CD14-positive monocyte (primary cell): ENCODE data around the gene RNPS1. TPM values are rescaled to one million over a fixed set of nuclear protein-coding genes. Genes with fewer than 3 reads are reported as not detected.
A peak's percentile ranks its signal among the peaks of the same experiment; 100 is the strongest.
"Not testable (repeated sequence)": the region's sequence is repeated elsewhere in the genome, so short reads cannot be mapped to it uniquely, and the experiment has no call there.

Experiments used
- DNase-seq, 3 donors: peaks; one replicate each; pipeline ENCODE4 v3.0.0-alpha.2; 2011 to 2022
- H2AFZ ChIP-seq: 2 replicates; pipeline ENCODE4 v1.6.0; 2012; ENCODE audit warnings: mild to moderate bottlenecking, low read depth, low read length, inconsistent platforms; ENCODE audit not compliant: insufficient read depth, poor library complexity, severe bottlenecking
- H3K27ac ChIP-seq, 2 donors: 1 replicate in 1 of 2; 2 replicates in 1 of 2; pipeline ENCODE4 v1.5.1; 2012 to 2013; ENCODE audit warnings: low read length in 2 of 2, control low read depth in 1 of 2, inconsistent platforms in 1 of 2, low read depth in 1 of 2, mild to moderate bottlenecking in 1 of 2
- H3K27me3 ChIP-seq, 2 donors: one replicate each; pipeline versions ENCODE4 v1.6.0 to v1.6.1; 2011 to 2013; ENCODE audit warnings: low read length in 2 of 2; ENCODE audit not compliant: control insufficient read depth in 2 of 2, insufficient read depth in 2 of 2
- H3K36me3 ChIP-seq, 2 donors: replicated peaks in 1 of 2; 1 replicate in 1 of 2; 2 replicates in 1 of 2; pipeline versions ENCODE4 v1.5.1 to v1.6.1; 2012 to 2013; ENCODE audit warnings: low read length in 2 of 2, control low read depth in 1 of 2, inconsistent platforms in 1 of 2, mild to moderate bottlenecking in 1 of 2; ENCODE audit not compliant: insufficient read depth in 2 of 2, control insufficient read depth in 1 of 2
- H3K4me1 ChIP-seq, 2 donors: 1 replicate in 1 of 2; 2 replicates in 1 of 2; pipeline versions ENCODE4 v1.5.1 to v1.6.1; 2012 to 2013; ENCODE audit warnings: low read length in 2 of 2, control low read depth in 1 of 2, inconsistent platforms in 1 of 2, mild to moderate bottlenecking in 1 of 2, moderate library complexity in 1 of 2; ENCODE audit not compliant: insufficient read depth in 2 of 2, control insufficient read depth in 1 of 2
- H3K4me2 ChIP-seq: replicated peaks from 2 replicates; pipeline ENCODE3; 2012; ENCODE audit warnings: low read length, moderate library complexity, mild to moderate bottlenecking; ENCODE audit not compliant: poor library complexity, severe bottlenecking; ENCODE audit errors: extremely low read depth
- H3K4me3 ChIP-seq, 3 experiments: fragments of 200-600 bp in 1 of 3; sonication (generic) in 1 of 3; replicated peaks in 1 of 3; 1 replicate in 2 of 3; 2 replicates in 1 of 3; pipeline ENCODE4 v1.5.1; 2011 to 2013; ENCODE audit warnings: low read length in 3 of 3, mild to moderate bottlenecking in 3 of 3, control low read depth in 2 of 3, low read depth in 2 of 3, inconsistent platforms in 1 of 3, moderate library complexity in 1 of 3
- H3K79me2 ChIP-seq: 2 replicates; pipeline ENCODE4 v1.6.0; 2012; ENCODE audit warnings: mild to moderate bottlenecking, control low read depth, inconsistent platforms, low read length, moderate library complexity; ENCODE audit not compliant: insufficient read depth
- H3K9ac ChIP-seq: 2 replicates; pipeline ENCODE4 v1.6.0; 2017; ENCODE audit warnings: low read length, mild to moderate bottlenecking; ENCODE audit not compliant: insufficient read depth, poor library complexity, severe bottlenecking
- H3K9me3 ChIP-seq, 2 donors: replicated peaks in 1 of 2; 1 replicate in 1 of 2; 2 replicates in 1 of 2; pipeline versions ENCODE4 v1.5.1 to v1.6.1; 2012 to 2013; ENCODE audit warnings: low read length in 2 of 2, control low read depth in 1 of 2; ENCODE audit not compliant: control insufficient read depth in 1 of 2, insufficient read depth in 1 of 2
- H4K20me1 ChIP-seq: 2 replicates; pipeline ENCODE4 v1.6.0; 2012; ENCODE audit warnings: mild to moderate bottlenecking, low read length, control low read depth, moderate library complexity; ENCODE audit not compliant: insufficient read depth
- H3K27ac Mint-ChIP-seq, 7 donors: one replicate each; pipeline ENCODE4 v1.8.0; 2020; ENCODE audit warnings: mild to moderate bottlenecking in 7 of 7, mixed read lengths in 7 of 7, moderate library complexity in 6 of 7, inconsistent platforms in 2 of 7
- H3K27me3 Mint-ChIP-seq, 3 donors: one replicate each; pipeline ENCODE4 v1.8.0; 2021 to 2022; ENCODE audit warnings: low read depth in 3 of 3, mild to moderate bottlenecking in 3 of 3, mixed read lengths in 3 of 3, moderate library complexity in 3 of 3, inconsistent platforms in 1 of 3
- H3K36me3 Mint-ChIP-seq, 2 donors: one replicate each; pipeline ENCODE4 v1.8.0; 2020; ENCODE audit warnings: mixed read lengths in 2 of 2, inconsistent platforms in 1 of 2, mild to moderate bottlenecking in 1 of 2
- H3K4me1 Mint-ChIP-seq: one replicate; pipeline ENCODE4 v1.8.0; 2020; ENCODE audit warnings: mild to moderate bottlenecking, mixed read lengths
- H3K4me3 Mint-ChIP-seq, 2 donors: one replicate each; pipeline ENCODE4 v1.8.0; 2020; ENCODE audit warnings: mild to moderate bottlenecking in 2 of 2, mixed read lengths in 2 of 2, moderate library complexity in 1 of 2
- H3K9me3 Mint-ChIP-seq, 7 donors: one replicate each; pipeline ENCODE4 v1.8.0; 2020 to 2022; ENCODE audit warnings: mixed read lengths in 7 of 7, mild to moderate bottlenecking in 6 of 7, moderate library complexity in 6 of 7, inconsistent platforms in 2 of 7
- WGBS: methylation state at CpG from one replicate; pipeline ENCODE4 v1.1.5; 2013; ENCODE audit warnings: missing lambda C conversion rate; ENCODE audit not compliant: insufficient coverage; 5-methylcytosine and 5-hydroxymethylcytosine counted together
- intact Hi-C, 2 donors: fragments of 100-400 bp; cut with micrococcal nuclease; formaldehyde crosslinking; loops; one replicate each; pipeline versions ENCODE4 v1.15.0 to v1.15.1; 2023
- polyA plus RNA-seq, 3 donors: library from polyadenylated mRNA; depleted of rRNA in 1 of 3; unstranded in 2 of 3; stranded (reverse) in 1 of 3; fragments of 300-500 nt in 2 of 3; fragments of >200 nt in 1 of 3; fragmentation: Illumina TruSeq in 2 of 3; gene quantifications; 1 replicate in 2 of 3; 2 replicates in 1 of 3; pipeline ENCODE4 v1.2.3, GENCODE V29; 2012 to 2021
- TF ChIP-seq, protein P1 (sequence below): fragments of 200-600 bp; IDR thresholded peaks from one replicate; pipeline ENCODE4 v1.8.0; 2022; ENCODE audit warnings: antibody characterized with exemption, mild to moderate bottlenecking

The RNPS1 gene
- polyA plus RNA-seq, 3 donors: 93.7 to 176 (median 106) TPM

DNA sequence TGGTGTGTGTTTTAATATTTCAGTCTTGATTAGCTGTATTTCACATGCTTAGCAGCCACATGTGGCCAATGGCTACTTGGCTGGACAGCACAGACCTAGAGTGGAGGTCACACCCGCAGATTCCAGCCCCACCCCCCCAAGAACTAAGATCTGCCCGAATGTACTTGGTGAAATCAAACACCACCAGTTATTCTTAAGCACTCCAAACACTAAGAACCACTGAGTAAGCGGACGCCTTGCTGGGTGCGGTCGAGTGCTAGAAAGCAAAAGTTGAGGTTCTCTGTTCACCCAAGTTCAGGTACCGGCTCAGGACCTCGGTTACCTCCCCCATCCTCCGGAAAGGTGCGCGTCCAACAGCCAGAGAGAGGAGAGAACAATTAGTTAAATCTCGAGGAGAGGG is 1.0 kb downstream of the RNPS1 start:
- not testable (repeated sequence) for H2AFZ ChIP-seq, H3K9me3 ChIP-seq, H3K27me3 ChIP-seq, H3K27me3 Mint-ChIP-seq, H3K9me3 Mint-ChIP-seq, DNase-seq
- WGBS: 33% methylated on average over 1 of the region's 12 CpGs
- intact Hi-C loops: loop anchor here (5.0 kb wide), 3 partner anchors 45 to 240 kb away; partner anchors contain the start of genes MLST8 (in 2 of the 2) and E4F1 (in 1 of the 2)
- peak overlapping the region; percentile 89 for H3K9ac ChIP-seq
- H3K4me1 ChIP-seq: peaks cover 19 to 29% of the 10 kb centered on the region in 2 donors
- H3K79me2 ChIP-seq: peaks cover 73% of the 10 kb centered on the region
- Mint-ChIP-seq H3K36me3 (peaks cover 28 to 35% of the 10 kb centered on the region in 2 donors), H3K4me3 (peak overlapping the region; percentile 86 to 96), H3K4me1 (peaks cover 31% of the 10 kb centered on the region), H3K27ac (peak overlapping the region; percentile 89 to 99 (median 94))
- H3K36me3 ChIP-seq: peaks cover 25 to 32% of the 10 kb centered on the region in 2 donors
- H3K4me2 ChIP-seq: peak overlapping the region; percentile 94
- H3K4me3 ChIP-seq: peak overlapping the region; percentile 67 to 88 (median 72)
- H3K27ac ChIP-seq: peak overlapping the region; percentile 92 to 97
- H4K20me1 ChIP-seq: peaks cover 56% of the 10 kb centered on the region

- H3K9me3 ChIP-seq, intact Hi-C loops, H3K27me3 ChIP-seq, H2AFZ ChIP-seq, DNase-seq, H3K27me3 Mint-ChIP-seq, H3K9me3 Mint-ChIP-seq, H3K4me3 Mint-ChIP-seq, H3K4me2 ChIP-seq, H3K4me1 ChIP-seq, H3K4me3 ChIP-seq, H3K9ac ChIP-seq, H3K27ac ChIP-seq: not testable (repeated sequence)
- peaks cover 72% of the 10 kb centered on the region for H4K20me1 ChIP-seq
- peaks cover 60 to 70% of the 10 kb centered on the region in 2 donors for H3K36me3 ChIP-seq
- peaks cover 19% of the 10 kb centered on the region for H3K4me1 Mint-ChIP-seq
- peaks cover 57% of the 10 kb centered on the region for H3K79me2 ChIP-seq
- peak overlapping the region in 1 of 7 donors; percentile 69 for H3K27ac Mint-ChIP-seq
- 98% methylated on average over 8 of the region's 14 CpGs for WGBS
- peaks cover 54 to 71% of the 10 kb centered on the region in 2 donors for H3K36me3 Mint-ChIP-seq
These were observed 4.9 kb downstream of the RNPS1 start for GRCh38 chr16:2263026-2263425.

DNA sequence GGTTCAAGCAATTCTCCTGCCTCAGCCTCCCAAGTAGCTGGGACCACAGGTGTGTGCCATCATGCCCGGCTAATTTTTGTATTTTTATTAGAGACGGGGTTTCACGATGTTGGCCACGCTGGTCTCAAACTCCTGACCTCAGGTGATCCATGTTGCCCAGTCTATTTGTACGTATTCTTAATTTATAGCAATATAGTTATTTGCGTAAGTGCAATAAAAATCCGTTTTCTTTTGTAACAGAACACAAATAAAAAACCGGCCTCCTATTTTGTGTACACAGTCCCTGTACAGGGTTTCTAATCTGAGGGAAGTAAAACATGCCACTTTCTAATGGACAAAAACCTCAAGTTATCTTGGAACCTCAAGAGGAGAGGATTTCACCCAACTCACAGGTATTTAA is 7.7 kb downstream of the RNPS1 start:
- Histone ChIP-seq H3K4me3 (no peak overlapping the region), H3K27ac (no peak overlapping the region), H3K9ac (no peak overlapping the region), H3K79me2 (peaks cover 49% of the 10 kb centered on the region), H2AFZ (no peak overlapping the region), H3K4me1 (no peaks in the 10 kb centered on the region), H3K36me3 (peaks cover 87 to 98% of the 10 kb centered on the region in 2 donors), H3K9me3 (no peaks in the 10 kb centered on the region), H4K20me1 (peaks cover 83% of the 10 kb centered on the region), H3K27me3 (no peaks in the 10 kb centered on the region), H3K4me2 (no peak overlapping the region)
- intact Hi-C loops: no loop called here
- Mint-ChIP-seq H3K27me3 (peaks cover 0 to 1% (median 0%) of the 10 kb centered on the region in 3 donors), H3K4me3 (no peak overlapping the region), H3K27ac (peak overlapping the region in 1 of 7 donors; percentile 35), H3K4me1 (peaks cover 4% of the 10 kb centered on the region), H3K9me3 (no peaks in the 10 kb centered on the region), H3K36me3 (peaks cover 77 to 97% of the 10 kb centered on the region in 2 donors)
- DNase-seq: no peak
- TF ChIP-seq, protein P1, sequence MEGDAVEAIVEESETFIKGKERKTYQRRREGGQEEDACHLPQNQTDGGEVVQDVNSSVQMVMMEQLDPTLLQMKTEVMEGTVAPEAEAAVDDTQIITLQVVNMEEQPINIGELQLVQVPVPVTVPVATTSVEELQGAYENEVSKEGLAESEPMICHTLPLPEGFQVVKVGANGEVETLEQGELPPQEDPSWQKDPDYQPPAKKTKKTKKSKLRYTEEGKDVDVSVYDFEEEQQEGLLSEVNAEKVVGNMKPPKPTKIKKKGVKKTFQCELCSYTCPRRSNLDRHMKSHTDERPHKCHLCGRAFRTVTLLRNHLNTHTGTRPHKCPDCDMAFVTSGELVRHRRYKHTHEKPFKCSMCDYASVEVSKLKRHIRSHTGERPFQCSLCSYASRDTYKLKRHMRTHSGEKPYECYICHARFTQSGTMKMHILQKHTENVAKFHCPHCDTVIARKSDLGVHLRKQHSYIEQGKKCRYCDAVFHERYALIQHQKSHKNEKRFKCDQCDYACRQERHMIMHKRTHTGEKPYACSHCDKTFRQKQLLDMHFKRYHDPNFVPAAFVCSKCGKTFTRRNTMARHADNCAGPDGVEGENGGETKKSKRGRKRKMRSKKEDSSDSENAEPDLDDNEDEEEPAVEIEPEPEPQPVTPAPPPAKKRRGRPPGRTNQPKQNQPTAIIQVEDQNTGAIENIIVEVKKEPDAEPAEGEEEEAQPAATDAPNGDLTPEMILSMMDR: no peak
- WGBS: 96% methylated on average over 4 of the region's 8 CpGs

GRCh38 chr16:2258530-2258929 is 9.4 kb downstream of the RNPS1 start:
- not testable (repeated sequence) for H3K9ac ChIP-seq, DNase-seq, H3K27ac ChIP-seq, H3K4me1 ChIP-seq, H2AFZ ChIP-seq, H3K4me3 ChIP-seq, H3K27me3 ChIP-seq, H3K9me3 Mint-ChIP-seq, H3K4me1 Mint-ChIP-seq, H3K4me2 ChIP-seq, H3K9me3 ChIP-seq, H3K4me3 Mint-ChIP-seq, H3K27me3 Mint-ChIP-seq
- Mint-ChIP-seq H3K36me3 (peaks cover 76 to 98% of the 10 kb centered on the region in 2 donors), H3K27ac (peak overlapping the region in 3 of 7 donors; percentile 13 to 69 (median 14))
- Histone ChIP-seq H3K79me2 (peaks cover 32% of the 10 kb centered on the region), H3K36me3 (peaks cover 93 to 99% of the 10 kb centered on the region in 2 donors), H4K20me1 (peaks cover 66% of the 10 kb centered on the region)
- intact Hi-C loops: loop anchor here in 1 of 2 donors (10.0 kb wide), 1 partner anchor 254 kb away; the partner anchor contains the start of gene ZNF598
- WGBS: 100% methylated on average over 3 of the region's 7 CpGs
